Activated CD4-positive, alpha-beta T cell treated with anti-CD3 and anti-CD28 coated beads, Interleukin-2, amount 10 ng/mL, durations not matched to agents 24 days and 14 days (primary cell): ENCODE results near the gene CTU1. TPM values are rescaled to one million over a fixed set of nuclear protein-coding genes. Genes with fewer than 3 reads are reported as not detected.

Experiments
- DNase-seq: peaks from one replicate; pipeline ENCODE4 v3.0.0; 2022
- H3K27ac Mint-ChIP-seq: one replicate; pipeline ENCODE4 v1.8.0; 2022; ENCODE audit warnings: mild to moderate bottlenecking, mixed read lengths
- H3K27me3 Mint-ChIP-seq: one replicate; pipeline ENCODE4 v1.8.0; 2022; ENCODE audit warnings: mixed read lengths
- H3K36me3 Mint-ChIP-seq: one replicate; pipeline ENCODE4 v1.8.0; 2022; ENCODE audit warnings: low read depth, mild to moderate bottlenecking, mixed read lengths
- H3K4me1 Mint-ChIP-seq: one replicate; pipeline ENCODE4 v1.8.0; 2021; ENCODE audit warnings: mixed read lengths
- H3K4me3 Mint-ChIP-seq: one replicate; pipeline ENCODE4 v1.8.0; 2022; ENCODE audit warnings: mild to moderate bottlenecking, moderate library complexity, mixed read lengths
- H3K9me3 Mint-ChIP-seq: one replicate; pipeline ENCODE4 v1.8.0; 2021; ENCODE audit warnings: mixed read lengths
- intact Hi-C: fragments of 100-400 bp; cut with micrococcal nuclease; formaldehyde crosslinking; loops from one replicate; pipeline ENCODE4 v1.15.1; 2023
- total RNA-seq: library from RNA; stranded (reverse); gene quantifications from 2 replicates; pipeline ENCODE4 v1.2.3, GENCODE V29; 2022

CTU1 gene
- total RNA-seq, 1 donor from 2014 or later = 12.8 TPM

GRCh38 chr19:51139299-51140014 is 31.2 kb upstream of the CTU1 start:
- DNase-seq = no peak
- no peak overlapping the region for H3K4me3 Mint-ChIP-seq
- peaks cover 17% of the 10 kb centered on the region for H3K27me3 Mint-ChIP-seq
- H3K36me3 Mint-ChIP-seq = no peaks in the 10 kb centered on the region
- intact Hi-C loops = no loop called here
- H3K9me3 Mint-ChIP-seq = peaks cover 5% of the 10 kb centered on the region
- no peak overlapping the region for H3K27ac Mint-ChIP-seq
- peaks cover 9% of the 10 kb centered on the region for H3K4me1 Mint-ChIP-seq

DNA sequence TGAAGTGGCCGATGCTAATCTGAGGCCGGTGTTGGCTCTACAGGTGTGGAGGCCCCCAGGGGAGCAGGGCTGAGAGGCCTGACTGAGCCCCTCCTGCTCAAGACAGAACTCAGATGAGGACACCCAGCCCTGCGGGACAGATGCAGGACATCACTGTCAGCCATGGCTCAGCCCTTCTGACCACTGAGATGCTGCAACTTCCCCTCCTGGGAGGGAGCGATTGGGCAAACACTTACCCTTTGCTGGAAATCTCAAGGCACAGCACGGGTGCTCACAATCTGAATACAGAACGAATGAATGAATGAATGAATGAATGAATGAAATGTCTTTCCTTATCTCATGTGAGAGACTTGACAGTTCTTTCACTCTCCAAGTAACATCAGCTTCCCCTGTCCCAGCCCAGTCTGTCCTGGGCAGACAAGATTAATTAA is 30.4 kb upstream of the CTU1 start:
- DNase-seq = no peak
- intact Hi-C loops = no loop called here
- peaks cover 9% of the 10 kb centered on the region for H3K4me1 Mint-ChIP-seq
- no peak overlapping the region for H3K27ac Mint-ChIP-seq
- peaks cover 5% of the 10 kb centered on the region for H3K9me3 Mint-ChIP-seq
- H3K4me3 Mint-ChIP-seq = no peak overlapping the region
- H3K27me3 Mint-ChIP-seq = peaks cover 17% of the 10 kb centered on the region
- no peaks in the 10 kb centered on the region for H3K36me3 Mint-ChIP-seq

DNA sequence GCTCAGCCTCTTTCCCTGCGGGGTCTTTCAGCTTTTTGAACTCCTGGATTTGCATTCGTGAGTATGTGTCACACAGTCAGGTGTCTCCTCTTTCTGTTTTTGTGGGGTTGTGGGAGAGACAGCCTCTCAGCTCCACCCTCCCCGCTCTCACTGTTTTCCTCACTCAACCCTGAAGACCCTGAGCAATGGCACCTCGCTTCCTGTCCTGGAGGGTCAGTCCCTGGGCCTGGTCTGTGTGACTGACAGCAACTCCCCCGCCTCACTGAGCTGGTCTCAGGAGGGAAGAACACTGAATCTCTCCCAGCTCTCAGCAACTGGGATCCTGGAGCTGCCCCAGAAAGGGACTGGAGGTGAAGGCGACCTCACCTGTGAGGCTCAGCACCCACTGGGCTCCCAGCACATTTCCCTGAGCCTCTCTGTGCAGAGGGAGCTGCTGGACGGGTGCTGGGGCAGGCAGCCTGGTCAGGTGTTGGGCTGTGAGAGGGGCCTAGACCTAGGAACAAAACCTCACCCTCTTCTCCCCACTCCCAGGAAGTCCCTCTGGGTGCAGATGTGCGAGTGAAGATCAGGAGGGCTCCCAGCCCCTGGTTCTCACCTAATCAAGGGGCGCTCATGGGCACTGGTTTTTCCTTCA is 29.7 kb upstream of the CTU1 start:
- Mint-ChIP-seq H3K4me3 (no peak overlapping the region), H3K27me3 (peaks cover 17% of the 10 kb centered on the region), H3K4me1 (peaks cover 9% of the 10 kb centered on the region), H3K9me3 (peaks cover 5% of the 10 kb centered on the region), H3K36me3 (no peaks in the 10 kb centered on the region), H3K27ac (no peak overlapping the region)
- DNase-seq = no peak
- intact Hi-C loops = no loop called here

DNA sequence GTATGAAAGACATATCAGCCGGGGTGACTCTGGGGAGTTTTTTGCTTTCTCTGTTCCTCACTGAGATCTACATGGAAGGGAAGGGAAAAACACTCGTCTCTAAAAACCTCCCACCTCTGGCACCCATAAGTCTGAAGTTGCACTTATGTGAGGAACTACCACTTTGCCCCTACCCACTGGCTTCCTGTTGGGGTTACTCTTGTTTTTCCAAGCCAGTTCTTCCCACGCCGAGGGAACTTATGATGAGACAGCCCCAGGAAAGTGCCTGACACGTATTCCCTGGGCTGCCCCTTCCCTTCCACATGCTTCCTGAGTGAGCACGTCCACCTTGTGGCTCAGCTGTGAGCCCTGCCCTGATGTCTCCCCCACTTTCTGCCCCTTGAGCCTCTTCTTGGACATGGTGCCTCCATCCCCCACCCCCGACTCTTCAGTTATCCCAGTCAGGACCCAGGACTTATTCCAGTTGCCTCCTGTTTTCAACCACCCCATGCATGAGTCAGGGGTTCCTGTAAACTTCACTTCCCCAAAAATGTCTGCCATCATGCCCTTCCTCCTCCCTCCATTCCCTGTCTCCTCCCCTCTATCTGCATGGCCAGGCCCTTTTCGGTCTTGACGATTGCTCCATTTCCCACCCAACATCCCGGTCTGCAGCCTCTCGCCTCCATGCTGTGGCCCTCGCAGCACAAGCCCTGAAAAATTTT is 28.8 kb upstream of the CTU1 start:
- Mint-ChIP-seq H3K27ac (no peak overlapping the region), H3K4me3 (no peak overlapping the region), H3K27me3 (peaks cover 17% of the 10 kb centered on the region), H3K9me3 (peaks cover 5% of the 10 kb centered on the region), H3K36me3 (no peaks in the 10 kb centered on the region), H3K4me1 (peaks cover 14% of the 10 kb centered on the region)
- DNase-seq = no peak
- intact Hi-C loops = no loop called here

GRCh38 chr19:51135986-51136762 is 28.0 kb upstream of the CTU1 start:
- no peaks in the 10 kb centered on the region for H3K36me3 Mint-ChIP-seq
- no peak overlapping the region for H3K27ac Mint-ChIP-seq
- intact Hi-C loops = no loop called here
- H3K4me1 Mint-ChIP-seq = peaks cover 17% of the 10 kb centered on the region
- peaks cover 5% of the 10 kb centered on the region for H3K9me3 Mint-ChIP-seq
- H3K27me3 Mint-ChIP-seq = peaks cover 14% of the 10 kb centered on the region
- DNase-seq = no peak
- no peak overlapping the region for H3K4me3 Mint-ChIP-seq

DNA sequence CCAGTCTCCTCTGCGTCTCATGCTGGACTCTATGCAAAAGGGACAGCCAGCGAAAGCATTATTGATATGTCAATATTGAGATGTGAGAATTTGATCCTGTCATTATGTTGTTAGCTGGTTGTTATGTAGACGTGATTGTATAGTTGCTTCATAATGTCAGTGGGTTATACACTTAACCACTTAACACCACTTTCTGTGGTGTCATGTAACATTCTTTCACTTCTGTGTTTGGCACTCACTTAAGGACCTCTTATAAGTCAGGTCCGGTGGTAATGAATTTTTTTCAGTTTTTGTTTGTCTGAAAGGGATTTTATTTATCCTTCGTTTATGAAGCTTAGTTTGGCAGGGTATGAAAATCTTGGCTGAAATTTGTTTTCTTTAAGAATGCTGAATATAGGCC is 26.8 kb upstream of the CTU1 start:
- DNase-seq = no peak
- Mint-ChIP-seq H3K9me3 (peaks cover 5% of the 10 kb centered on the region), H3K36me3 (no peaks in the 10 kb centered on the region), H3K4me1 (peaks cover 20% of the 10 kb centered on the region), H3K27ac (no peak overlapping the region), H3K27me3 (peaks cover 4% of the 10 kb centered on the region), H3K4me3 (no peak overlapping the region)
- intact Hi-C loops = no loop called here

GRCh38 chr19:51131780-51132680 is 23.8 kb upstream of the CTU1 start:
- H3K27me3 Mint-ChIP-seq = no peaks in the 10 kb centered on the region
- H3K4me3 Mint-ChIP-seq = peak overlapping the region; percentile 64
- intact Hi-C loops = no loop called here
- DNase-seq = peak; percentile 75
- no peaks in the 10 kb centered on the region for H3K36me3 Mint-ChIP-seq
- H3K27ac Mint-ChIP-seq = peak overlapping the region; percentile 80
- H3K4me1 Mint-ChIP-seq = peaks cover 29% of the 10 kb centered on the region
- H3K9me3 Mint-ChIP-seq = peaks cover 5% of the 10 kb centered on the region

- Mint-ChIP-seq H3K27me3 (no peaks in the 10 kb centered on the region), H3K9me3 (peaks cover 2% of the 10 kb centered on the region), H3K4me3 (no peak overlapping the region), H3K27ac (peak overlapping the region; percentile 13), H3K4me1 (peaks cover 33% of the 10 kb centered on the region), H3K36me3 (no peaks in the 10 kb centered on the region)
- intact Hi-C loops = no loop called here
- DNase-seq = no peak
Observed at GRCh38 chr19:51129716-51130115, 21.5 kb upstream of the CTU1 start.

- no peaks in the 10 kb centered on the region for H3K9me3 Mint-ChIP-seq
- no peaks in the 10 kb centered on the region for H3K36me3 Mint-ChIP-seq
- intact Hi-C loops = no loop called here
- no peak for DNase-seq
- H3K4me1 Mint-ChIP-seq = peaks cover 47% of the 10 kb centered on the region
- H3K27ac Mint-ChIP-seq = peak overlapping the region; percentile 46
- no peak overlapping the region for H3K4me3 Mint-ChIP-seq
- H3K27me3 Mint-ChIP-seq = no peaks in the 10 kb centered on the region
Observed at GRCh38 chr19:51128227-51128626, 20.0 kb upstream of the CTU1 start.

- Mint-ChIP-seq H3K4me1 (peaks cover 49% of the 10 kb centered on the region), H3K27me3 (no peaks in the 10 kb centered on the region), H3K4me3 (no peak overlapping the region), H3K27ac (no peak overlapping the region), H3K36me3 (no peaks in the 10 kb centered on the region), H3K9me3 (no peaks in the 10 kb centered on the region)
- no peak for DNase-seq
- intact Hi-C loops = no loop called here
Observed at GRCh38 chr19:51127755-51128154, 19.5 kb upstream of the CTU1 start.

DNA sequence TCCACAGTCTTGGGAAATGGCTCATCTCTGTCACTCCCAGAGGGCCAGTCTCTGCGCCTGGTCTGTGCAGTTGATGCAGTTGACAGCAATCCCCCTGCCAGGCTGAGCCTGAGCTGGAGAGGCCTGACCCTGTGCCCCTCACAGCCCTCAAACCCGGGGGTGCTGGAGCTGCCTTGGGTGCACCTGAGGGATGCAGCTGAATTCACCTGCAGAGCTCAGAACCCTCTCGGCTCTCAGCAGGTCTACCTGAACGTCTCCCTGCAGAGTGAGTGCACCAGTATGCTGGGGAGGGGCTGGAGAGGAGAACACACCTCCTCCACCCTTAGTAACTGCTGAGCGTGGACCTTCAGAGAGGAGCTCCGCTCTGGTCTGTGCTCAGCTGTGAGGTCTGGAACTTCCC is 18.8 kb upstream of the CTU1 start:
- Mint-ChIP-seq H3K27ac (no peak overlapping the region), H3K4me1 (peaks cover 51% of the 10 kb centered on the region), H3K4me3 (no peak overlapping the region), H3K36me3 (no peaks in the 10 kb centered on the region), H3K9me3 (no peaks in the 10 kb centered on the region), H3K27me3 (no peaks in the 10 kb centered on the region)
- no peak for DNase-seq
- intact Hi-C loops = no loop called here

DNA sequence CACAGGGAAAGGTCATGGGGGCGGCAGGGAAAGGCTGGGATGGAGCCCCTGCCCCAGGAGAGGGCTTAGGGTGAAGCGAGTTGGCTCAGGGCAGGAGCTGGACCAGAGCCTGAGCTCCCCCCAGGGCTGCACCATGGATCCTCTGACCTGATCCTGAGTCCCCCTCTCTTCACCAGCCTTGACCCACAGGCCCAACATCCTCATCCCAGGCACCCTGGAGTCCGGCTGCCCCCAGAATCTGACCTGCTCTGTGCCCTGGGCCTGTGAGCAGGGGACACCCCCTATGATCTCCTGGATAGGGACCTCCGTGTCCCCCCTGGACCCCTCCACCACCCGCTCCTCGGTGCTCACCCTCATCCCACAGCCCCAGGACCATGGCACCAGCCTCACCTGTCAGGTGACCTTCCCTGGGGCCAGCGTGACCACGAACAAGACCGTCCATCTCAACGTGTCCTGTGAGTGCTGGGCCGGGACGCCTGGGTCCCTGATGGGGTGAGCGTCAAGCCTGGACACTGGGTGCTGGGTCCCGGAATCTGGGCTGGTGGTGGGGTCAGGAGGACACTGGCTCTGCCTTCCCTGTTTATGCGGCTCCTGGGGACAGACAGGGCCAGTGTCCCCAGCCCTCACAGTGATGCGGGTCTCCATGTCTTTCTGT is 17.3 kb upstream of the CTU1 start:
- Mint-ChIP-seq H3K4me3 (no peak overlapping the region), H3K4me1 (peaks cover 52% of the 10 kb centered on the region), H3K27ac (no peak overlapping the region), H3K27me3 (no peaks in the 10 kb centered on the region), H3K36me3 (no peaks in the 10 kb centered on the region), H3K9me3 (no peaks in the 10 kb centered on the region)
- intact Hi-C loops = no loop called here
- DNase-seq = no peak

- Mint-ChIP-seq H3K4me3 (peak within 1 kb of the TSS; percentile 62), H3K36me3 (no peaks in the 10 kb centered on the region), H3K27ac (peak within 1 kb of the TSS; percentile 45), H3K27me3 (no peaks in the 10 kb centered on the region), H3K9me3 (no peaks in the 10 kb centered on the region), H3K4me1 (peaks cover 49% of the 10 kb centered on the region)
- DNase-seq = no peak
- intact Hi-C loops = no loop called here
Observed at GRCh38 chr19:51124729-51125128, 16.5 kb upstream of the CTU1 start, which contains the start of gene SIGLEC9. Gene SIGLEC9, plus strand, starts transcription at chr19:51124906. Its CDS starts 69 bp downstream, at chr19:51124975.
